Calu3 (cell line): ENCODE data around the gene PHYHD1. TPM values are rescaled to one million over a fixed set of nuclear protein-coding genes. Genes with fewer than 3 reads are reported as not detected.
"Not testable (repeated sequence)": the region's sequence is repeated elsewhere in the genome, so short reads cannot be mapped to it uniquely, and the experiment has no call there.

Source experiments
- BruUV-seq: library from RNA; stranded (reverse); fragments of 400-500 nt; replicated peaks from 2 replicates; lab custom pipeline; 2021; lab: Mats Ljungman, UMichigan
- CTCF ChIA-PET: fragments of 300-600 bp; sonication (Branson Sonifier 250); formaldehyde crosslinking; loops from one replicate; lab custom pipeline; 2022; ENCODE audit warnings: antibody characterized with exemption; lab: Charles Lee
- DNase-seq: peaks from one replicate; pipeline ENCODE4 v3.0.0; 2022
- H3K27ac Mint-ChIP-seq: one replicate; pipeline ENCODE4 v1.8.0; 2022; ENCODE audit warnings: mixed read lengths; ENCODE audit not compliant: unreplicated experiment
- H3K27me3 Mint-ChIP-seq: one replicate; pipeline ENCODE4 v1.8.0; 2022; ENCODE audit warnings: mixed read lengths; ENCODE audit not compliant: unreplicated experiment
- H3K36me3 Mint-ChIP-seq: one replicate; pipeline ENCODE4 v1.8.0; 2022; ENCODE audit warnings: mild to moderate bottlenecking, moderate library complexity, mixed read lengths; ENCODE audit not compliant: insufficient read depth, unreplicated experiment
- H3K4me1 Mint-ChIP-seq: one replicate; pipeline ENCODE4 v1.8.0; 2022; ENCODE audit warnings: mild to moderate bottlenecking, low read depth, mixed read lengths; ENCODE audit not compliant: unreplicated experiment
- H3K4me3 Mint-ChIP-seq: one replicate; pipeline ENCODE4 v1.8.0; 2022; ENCODE audit warnings: mild to moderate bottlenecking, low read depth, moderate library complexity, mixed read lengths; ENCODE audit not compliant: unreplicated experiment
- H3K9me3 Mint-ChIP-seq: one replicate; pipeline ENCODE4 v1.8.0; 2022; ENCODE audit warnings: low read depth, mixed read lengths; ENCODE audit not compliant: unreplicated experiment
- CTCF ChIP-seq: fragments of 200-600 bp; IDR thresholded peaks from one replicate; pipeline ENCODE4 v1.8.0; 2022; ENCODE audit warnings: antibody characterized with exemption; ENCODE audit not compliant: unreplicated experiment
- intact Hi-C: fragments of 100-400 bp; cut with micrococcal nuclease; formaldehyde crosslinking; loops from one replicate; pipeline ENCODE4 v1.10.0; 2022; ENCODE audit not compliant: unreplicated experiment
- total RNA-seq: library from RNA; stranded (reverse); gene quantifications from 2 replicates; pipeline ENCODE4 v1.2.3, GENCODE V29; 2022

The PHYHD1 gene
- total RNA-seq, 1 experiment from 2014 or later, result not detected

GRCh38 chr9:128943832-128944620, 23.2 kb downstream of the PHYHD1 start:
- no TSS peak for BruUV-seq
- no peak overlapping the region for H3K27ac Mint-ChIP-seq
- intact Hi-C loops, result no loop called here

GRCh38 chr9:128944966-128945365, 24.2 kb downstream of the PHYHD1 start:
- H3K27me3 Mint-ChIP-seq, intact Hi-C loops, H3K27ac Mint-ChIP-seq, H3K9me3 Mint-ChIP-seq, H3K4me3 Mint-ChIP-seq, BruUV-seq, DNase-seq: not testable (repeated sequence)
- Mint-ChIP-seq H3K36me3 (peaks cover 32% of the 10 kb centered on the region), H3K4me1 (peaks cover 13% of the 10 kb centered on the region)
- CTCF ChIA-PET, result interaction anchor here (0.6 kb wide), 1 partner anchor 277 kb away, joined by 3 read pairs; no protein-coding TSS in a partner anchor

More at GRCh38 chr9:128943832-128944620, 23.2 kb downstream of the PHYHD1 start:
- no peak for TF ChIP-seq CTCF
- no peak for DNase-seq
- H3K27me3 Mint-ChIP-seq, result no peaks in the 10 kb centered on the region
- CTCF ChIA-PET, result no interaction called here
- no peaks in the 10 kb centered on the region for H3K9me3 Mint-ChIP-seq
- H3K4me3 Mint-ChIP-seq, result no peak overlapping the region
- H3K36me3 Mint-ChIP-seq, result peaks cover 34% of the 10 kb centered on the region
- H3K4me1 Mint-ChIP-seq, result peaks cover 13% of the 10 kb centered on the region

GRCh38 chr9:128945798-128946501, 25.2 kb downstream of the PHYHD1 start:
- Mint-ChIP-seq H3K27ac (peak overlapping the region; percentile 9), H3K9me3 (no peaks in the 10 kb centered on the region), H3K4me1 (peaks cover 13% of the 10 kb centered on the region), H3K4me3 (peak overlapping the region; percentile 98), H3K27me3 (no peaks in the 10 kb centered on the region), H3K36me3 (peaks cover 32% of the 10 kb centered on the region)
- intact Hi-C loops, result no loop called here
- CTCF ChIA-PET, result interaction anchor here (0.6 kb wide), 1 partner anchor 278 kb away, joined by 3 read pairs; no protein-coding TSS in a partner anchor
- no peak for DNase-seq
- no TSS peak for BruUV-seq
- TF ChIP-seq CTCF, result no peak

- H3K9me3 Mint-ChIP-seq, result no peaks in the 10 kb centered on the region
- H3K27ac Mint-ChIP-seq, result peak overlapping the region; percentile 78
- peaks cover 13% of the 10 kb centered on the region for H3K4me1 Mint-ChIP-seq
- BruUV-seq, result TSS peak; percentile 69
- CTCF ChIA-PET, result no interaction called here
- H3K36me3 Mint-ChIP-seq, result peaks cover 32% of the 10 kb centered on the region
- TF ChIP-seq CTCF, result no peak
- no peak for DNase-seq
- intact Hi-C loops, result no loop called here
- peak overlapping the region; percentile 98 for H3K4me3 Mint-ChIP-seq
- H3K27me3 Mint-ChIP-seq, result no peaks in the 10 kb centered on the region
These were observed 25.9 kb downstream of the PHYHD1 start for GRCh38 chr9:128946571-128947276.
